Neural cell (in vitro differentiated cells): ENCODE measurements around the gene TUT1. TPM values are rescaled to one million over a fixed set of nuclear protein-coding genes. Genes with fewer than 3 reads are reported as not detected.
"Not testable (repeated sequence)": the region's sequence is repeated elsewhere in the genome, so short reads cannot be mapped to it uniquely, and the experiment has no call there.

Experiments used
- H2AFZ ChIP-seq: fragments of 200-600, 300-800 bp; sonication (generic), shearing (Covaris generic); 2 replicates; pipeline ENCODE4 v1.6.0; 2014; ENCODE audit warnings: low read depth, mild to moderate bottlenecking, antibody characterized with exemption, low read length, moderate library complexity
- H3F3A ChIP-seq: fragments of 200-600 bp; shearing (Covaris generic); 2 replicates; pipeline ENCODE4 v1.6.1; 2016; ENCODE audit warnings: mild to moderate bottlenecking, moderate library complexity, mixed read lengths, antibody characterized with exemption, low read length; ENCODE audit not compliant: insufficient read depth, poor library complexity, severe bottlenecking
- H3K27ac ChIP-seq: fragments of 200-600, 300-800 bp; sonication (generic), shearing (Covaris generic); 2 replicates; pipeline ENCODE4 v1.5.1; 2014; ENCODE audit warnings: mild to moderate bottlenecking, low read length, moderate library complexity
- H3K27me3 ChIP-seq: fragments of 300-800, 200-600 bp; sonication (generic), shearing (Covaris generic); 2 replicates; pipeline ENCODE4 v1.6.0; 2014; ENCODE audit warnings: mild to moderate bottlenecking, low read depth, low read length, moderate library complexity; ENCODE audit not compliant: insufficient read depth
- H3K36me3 ChIP-seq: fragments of 300-800, 200-600 bp; sonication (generic), shearing (Covaris generic); 2 replicates; pipeline ENCODE4 v1.5.1; 2014; ENCODE audit warnings: mild to moderate bottlenecking, antibody characterized with exemption, low read length, moderate library complexity; ENCODE audit not compliant: insufficient read depth
- H3K4me2 ChIP-seq: fragments of 300-800, 200-600 bp; sonication (generic), shearing (Covaris generic); 2 replicates; pipeline ENCODE4 v1.6.0; 2014; ENCODE audit warnings: mild to moderate bottlenecking, low read length
- H3K4me3 ChIP-seq: fragments of 300-800, 200-600 bp; sonication (generic), shearing (Covaris generic); 2 replicates; pipeline ENCODE4 v1.5.1; 2014; ENCODE audit warnings: mild to moderate bottlenecking, low read length, moderate library complexity
- H3K79me2 ChIP-seq: fragments of 200-600 bp; shearing (Covaris generic); replicated peaks from 2 replicates; pipeline ENCODE4 v1.6.0; 2014; ENCODE audit warnings: mild to moderate bottlenecking, low read length, moderate library complexity; ENCODE audit not compliant: insufficient read depth
- H3K9ac ChIP-seq: fragments of 300-800, 200-600 bp; sonication (generic), shearing (Covaris generic); 2 replicates; pipeline ENCODE4 v1.6.1; 2016; ENCODE audit warnings: mild to moderate bottlenecking, low read length, mixed read lengths
- H3K9me2 ChIP-seq: fragments of 200-600 bp; shearing (Covaris generic); 2 replicates; pipeline ENCODE4 v1.6.1; 2016; ENCODE audit warnings: mild to moderate bottlenecking, low read length, mixed read lengths; ENCODE audit not compliant: insufficient read depth
- H3K9me3 ChIP-seq: fragments of 200-600, 300-800 bp; sonication (generic), shearing (Covaris generic); 2 replicates; pipeline ENCODE4 v1.6.1; 2016; ENCODE audit warnings: mild to moderate bottlenecking, mixed run types, low read length, moderate library complexity, mixed read lengths
- H4K20me1 ChIP-seq: fragments of 200-600 bp; shearing (Covaris generic); 2 replicates; pipeline ENCODE4 v1.6.1; 2016; ENCODE audit warnings: mild to moderate bottlenecking, mixed run types; ENCODE audit not compliant: insufficient read depth
- CTCF ChIP-seq: fragments of 450-650 bp; IDR thresholded peaks from 2 replicates; pipeline ENCODE4 v1.5.1; 2014; ENCODE audit warnings: antibody characterized with exemption, mild to moderate bottlenecking, moderate library complexity; ENCODE audit not compliant: poor library complexity, severe bottlenecking
- EP300 ChIP-seq: fragments of 450-650 bp; conservative IDR thresholded peaks from 2 replicates; pipeline ENCODE4 v1.6.1; 2014; ENCODE audit warnings: antibody characterized with exemption, mild to moderate bottlenecking, moderate library complexity; ENCODE audit not compliant: poor library complexity, severe bottlenecking
- EZH2 ChIP-seq: fragments of 200-600, 300-800 bp; shearing (Covaris generic), sonication (generic); IDR thresholded peaks from 2 replicates; pipeline ENCODE4 v1.6.1; 2014; ENCODE audit warnings: antibody characterized with exemption, low read length, borderline replicate concordance, mild to moderate bottlenecking; ENCODE audit not compliant: insufficient read depth, poor library complexity, severe bottlenecking
- POLR2AphosphoS5 ChIP-seq: IDR thresholded peaks from 2 replicates; pipeline ENCODE4 v1.6.1; 2012
- SMC3 ChIP-seq: fragments of 450-650 bp; conservative IDR thresholded peaks from 2 replicates; pipeline ENCODE4 v1.6.1; 2014; ENCODE audit warnings: antibody characterized with exemption, mild to moderate bottlenecking, moderate library complexity; ENCODE audit not compliant: poor library complexity
- TAF1 ChIP-seq: IDR thresholded peaks from 2 replicates; pipeline ENCODE4 v1.6.1; 2012; ENCODE audit warnings: low read depth
- polyA plus RNA-seq: library from polyadenylated mRNA; depleted of rRNA; stranded (reverse); fragments of >200 nt; gene quantifications from 2 replicates; pipeline ENCODE4 v1.2.3, GENCODE V29; 2014
- TF ChIP-seq, protein P1 (sequence below): IDR thresholded peaks from 2 replicates; pipeline ENCODE4 v1.6.1; 2012; ENCODE audit warnings: borderline replicate concordance

Gene TUT1
- polyA plus RNA-seq, 1 donor from 2014 or later, result 17.8 TPM

DNA sequence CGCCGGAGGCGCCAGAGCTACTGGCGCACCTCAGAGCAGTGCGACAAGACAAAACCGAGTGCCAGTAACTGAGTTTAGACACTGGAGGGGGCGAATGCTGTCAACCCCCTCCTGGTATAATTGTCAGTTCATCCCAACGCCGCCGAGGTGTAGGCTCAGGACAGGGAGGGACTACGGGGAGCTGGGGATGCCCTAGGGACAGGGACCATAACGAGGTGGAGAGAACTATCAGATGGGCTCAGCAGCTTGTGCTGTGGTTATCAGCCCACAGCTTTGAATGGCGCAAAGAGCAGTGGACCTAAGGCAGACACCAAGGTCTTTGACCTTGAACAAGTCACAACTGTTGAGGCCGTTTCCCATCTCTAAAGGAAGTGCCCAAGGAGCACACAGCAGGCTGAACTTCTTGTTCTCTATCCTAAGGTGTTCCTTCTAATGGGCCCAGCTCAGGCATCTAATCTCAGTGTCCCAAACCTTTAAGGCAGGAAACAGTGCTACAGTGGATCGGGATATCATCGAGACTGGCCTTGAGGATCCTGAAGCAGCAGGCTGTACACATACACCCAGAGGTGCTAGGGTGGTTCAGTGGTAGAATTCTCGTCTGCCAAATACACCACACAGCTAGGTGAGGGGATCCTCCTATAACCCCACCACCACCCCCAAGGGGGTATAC, 958 bp upstream of the TUT1 start:
- H3F3A ChIP-seq, result peaks cover 7% of the 10 kb centered on the region
- peaks cover 11% of the 10 kb centered on the region for H3K79me2 ChIP-seq
- H4K20me1 ChIP-seq, result no peaks in the 10 kb centered on the region
- peak overlapping the region; percentile 81 for H3K4me3 ChIP-seq
- peak overlapping the region; percentile 96 for H3K27ac ChIP-seq
- no peaks in the 10 kb centered on the region for H3K9me2 ChIP-seq
- H3K9me3 ChIP-seq, result no peaks in the 10 kb centered on the region
- peak overlapping the region; percentile 82 for H3K4me2 ChIP-seq
- H2AFZ ChIP-seq, result peak overlapping the region; percentile 67
- peak overlapping the region; percentile 94 for H3K9ac ChIP-seq
- H3K36me3 ChIP-seq, result peaks cover 7% of the 10 kb centered on the region
- TF ChIP-seq SMC3, result no peak
- TF ChIP-seq CTCF, result peak; percentile 12
- TF ChIP-seq TAF1, result no peak
- no peak for TF ChIP-seq EP300
- TF ChIP-seq, protein P1, sequence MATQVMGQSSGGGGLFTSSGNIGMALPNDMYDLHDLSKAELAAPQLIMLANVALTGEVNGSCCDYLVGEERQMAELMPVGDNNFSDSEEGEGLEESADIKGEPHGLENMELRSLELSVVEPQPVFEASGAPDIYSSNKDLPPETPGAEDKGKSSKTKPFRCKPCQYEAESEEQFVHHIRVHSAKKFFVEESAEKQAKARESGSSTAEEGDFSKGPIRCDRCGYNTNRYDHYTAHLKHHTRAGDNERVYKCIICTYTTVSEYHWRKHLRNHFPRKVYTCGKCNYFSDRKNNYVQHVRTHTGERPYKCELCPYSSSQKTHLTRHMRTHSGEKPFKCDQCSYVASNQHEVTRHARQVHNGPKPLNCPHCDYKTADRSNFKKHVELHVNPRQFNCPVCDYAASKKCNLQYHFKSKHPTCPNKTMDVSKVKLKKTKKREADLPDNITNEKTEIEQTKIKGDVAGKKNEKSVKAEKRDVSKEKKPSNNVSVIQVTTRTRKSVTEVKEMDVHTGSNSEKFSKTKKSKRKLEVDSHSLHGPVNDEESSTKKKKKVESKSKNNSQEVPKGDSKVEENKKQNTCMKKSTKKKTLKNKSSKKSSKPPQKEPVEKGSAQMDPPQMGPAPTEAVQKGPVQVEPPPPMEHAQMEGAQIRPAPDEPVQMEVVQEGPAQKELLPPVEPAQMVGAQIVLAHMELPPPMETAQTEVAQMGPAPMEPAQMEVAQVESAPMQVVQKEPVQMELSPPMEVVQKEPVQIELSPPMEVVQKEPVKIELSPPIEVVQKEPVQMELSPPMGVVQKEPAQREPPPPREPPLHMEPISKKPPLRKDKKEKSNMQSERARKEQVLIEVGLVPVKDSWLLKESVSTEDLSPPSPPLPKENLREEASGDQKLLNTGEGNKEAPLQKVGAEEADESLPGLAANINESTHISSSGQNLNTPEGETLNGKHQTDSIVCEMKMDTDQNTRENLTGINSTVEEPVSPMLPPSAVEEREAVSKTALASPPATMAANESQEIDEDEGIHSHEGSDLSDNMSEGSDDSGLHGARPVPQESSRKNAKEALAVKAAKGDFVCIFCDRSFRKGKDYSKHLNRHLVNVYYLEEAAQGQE, result no peak
- no peaks in the 10 kb centered on the region for H3K27me3 ChIP-seq

GRCh38 chr11:62588966-62589637, 2.2 kb downstream of the TUT1 start:
- Histone ChIP-seq H2AFZ (no peak overlapping the region), H3K9ac (no peak overlapping the region), H3K27me3 (no peaks in the 10 kb centered on the region), H3K27ac (no peak overlapping the region), H3K79me2 (peaks cover 9% of the 10 kb centered on the region), H3K4me3 (no peak overlapping the region), H3K9me2 (no peaks in the 10 kb centered on the region), H3F3A (peaks cover 7% of the 10 kb centered on the region), H4K20me1 (no peaks in the 10 kb centered on the region), H3K4me2 (no peak overlapping the region), H3K9me3 (no peaks in the 10 kb centered on the region), H3K36me3 (peaks cover 7% of the 10 kb centered on the region)
- TF ChIP-seq, protein P1, result no peak
- TF ChIP-seq SMC3 (no peak), EP300 (no peak), EZH2 (no peak), POLR2AphosphoS5 (no peak), TAF1 (no peak), CTCF (peak; percentile 46)

GRCh38 chr11:62585356-62585755, 6.0 kb downstream of the TUT1 start:
- not testable (repeated sequence) for H2AFZ ChIP-seq, H3K79me2 ChIP-seq, H4K20me1 ChIP-seq, H3K9ac ChIP-seq, H3K4me2 ChIP-seq, H3K4me3 ChIP-seq, H3F3A ChIP-seq, H3K9me2 ChIP-seq, H3K9me3 ChIP-seq, H3K27me3 ChIP-seq, H3K36me3 ChIP-seq, H3K27ac ChIP-seq
